Progenitor cell of endocrine pancreas (in vitro differentiated cells): ENCODE data around the gene PPEF2. TPM values are rescaled to one million over a fixed set of nuclear protein-coding genes. Genes with fewer than 3 reads are reported as not detected.

Experiments
- DNase-seq: peaks from one replicate; pipeline ENCODE4 v3.0.0; 2021; ENCODE audit warnings: low spot score; ENCODE audit not compliant: unreplicated experiment
- H3K27ac Mint-ChIP-seq: 2 replicates; pipeline ENCODE4 v1.8.0; 2021; ENCODE audit warnings: mild to moderate bottlenecking, moderate library complexity, mixed read lengths
- H3K27me3 Mint-ChIP-seq: 2 replicates; pipeline ENCODE4 v1.8.0; 2021; ENCODE audit warnings: mixed read lengths
- H3K36me3 Mint-ChIP-seq: 2 replicates; pipeline ENCODE4 v1.8.0; 2022; ENCODE audit warnings: mixed read lengths; ENCODE audit not compliant: insufficient read depth
- H3K4me1 Mint-ChIP-seq: 2 replicates; pipeline ENCODE4 v1.8.0; 2021; ENCODE audit warnings: low read depth, mixed read lengths
- H3K4me3 Mint-ChIP-seq: 2 replicates; pipeline ENCODE4 v1.8.0; 2021; ENCODE audit warnings: low read depth, mild to moderate bottlenecking, moderate library complexity, mixed read lengths
- H3K9me3 Mint-ChIP-seq: 2 replicates; pipeline ENCODE4 v1.8.0; 2021; ENCODE audit warnings: low read depth, mixed read lengths
- CTCF ChIP-seq: fragments of 200-600 bp; sonication (generic); IDR thresholded peaks from one replicate; pipeline ENCODE4 v1.5.0; 2021; ENCODE audit warnings: antibody characterized with exemption, mild to moderate bottlenecking; ENCODE audit not compliant: unreplicated experiment
- total RNA-seq: library from RNA; stranded (reverse); gene quantifications from 2 replicates; pipeline ENCODE4 v1.2.1, GENCODE V29; 2021

Gene PPEF2
- total RNA-seq, 1 donor from 2014 or later, result not detected

GRCh38 chr4:75821966-75822365 is 80.3 kb downstream of the PPEF2 start:
- peak overlapping the region; percentile 54 for H3K27ac Mint-ChIP-seq
- no peaks in the 10 kb centered on the region for H3K27me3 Mint-ChIP-seq
- no peaks in the 10 kb centered on the region for H3K36me3 Mint-ChIP-seq
- peaks cover 6% of the 10 kb centered on the region for H3K4me1 Mint-ChIP-seq
- no peak overlapping the region for H3K4me3 Mint-ChIP-seq
- no peak for TF ChIP-seq CTCF
- no peaks in the 10 kb centered on the region for H3K9me3 Mint-ChIP-seq
- DNase-seq, result no peak

- H3K27ac Mint-ChIP-seq, result no peak overlapping the region
- H3K4me1 Mint-ChIP-seq, result peaks cover 6% of the 10 kb centered on the region
- no peaks in the 10 kb centered on the region for H3K9me3 Mint-ChIP-seq
- no peak for DNase-seq
- peaks cover under 1% of the 10 kb centered on the region for H3K36me3 Mint-ChIP-seq
- no peak overlapping the region for H3K4me3 Mint-ChIP-seq
- no peak for TF ChIP-seq CTCF
- no peaks in the 10 kb centered on the region for H3K27me3 Mint-ChIP-seq
Observed at GRCh38 chr4:75821216-75821615, 81.0 kb downstream of the PPEF2 start.

- no peaks in the 10 kb centered on the region for H3K27me3 Mint-ChIP-seq
- no peak overlapping the region for H3K4me3 Mint-ChIP-seq
- H3K9me3 Mint-ChIP-seq, result no peaks in the 10 kb centered on the region
- peaks cover 2% of the 10 kb centered on the region for H3K36me3 Mint-ChIP-seq
- no peak overlapping the region for H3K27ac Mint-ChIP-seq
- no peak for DNase-seq
- peaks cover 6% of the 10 kb centered on the region for H3K4me1 Mint-ChIP-seq
- no peak for TF ChIP-seq CTCF
Observed at GRCh38 chr4:75820676-75821075, 81.6 kb downstream of the PPEF2 start.

GRCh38 chr4:75820197-75820596 is 82.1 kb downstream of the PPEF2 start:
- H3K4me1 Mint-ChIP-seq, result peaks cover 6% of the 10 kb centered on the region

GRCh38 chr4:75819121-75819520 is 83.1 kb downstream of the PPEF2 start:
- no peak for DNase-seq
- H3K27me3 Mint-ChIP-seq, result no peaks in the 10 kb centered on the region
- H3K27ac Mint-ChIP-seq, result no peak overlapping the region
- H3K9me3 Mint-ChIP-seq, result no peaks in the 10 kb centered on the region
- no peak overlapping the region for H3K4me3 Mint-ChIP-seq
- TF ChIP-seq CTCF, result no peak
- peaks cover 11% of the 10 kb centered on the region for H3K36me3 Mint-ChIP-seq
- peaks cover 6% of the 10 kb centered on the region for H3K4me1 Mint-ChIP-seq

More at GRCh38 chr4:75820197-75820596, 82.1 kb downstream of the PPEF2 start:
- Mint-ChIP-seq H3K27ac (no peak overlapping the region), H3K4me3 (no peak overlapping the region), H3K27me3 (no peaks in the 10 kb centered on the region), H3K36me3 (peaks cover 4% of the 10 kb centered on the region), H3K9me3 (no peaks in the 10 kb centered on the region)
- no peak for DNase-seq
- no peak for TF ChIP-seq CTCF
